HL-60/S4 treated with retinoic acid at 250 ng/mL for 4 days and 3 days (cell line): ENCODE data around the gene UNK.

Source experiments
- in situ Hi-C: fragments of 300-500 bp; cut with MboI; formaldehyde crosslinking; loops from 2 replicates; pipeline ENCODE4 v1.7.0; 2022; ENCODE audit warnings: low sequenced_read_pairs

Gene UNK

DNA sequence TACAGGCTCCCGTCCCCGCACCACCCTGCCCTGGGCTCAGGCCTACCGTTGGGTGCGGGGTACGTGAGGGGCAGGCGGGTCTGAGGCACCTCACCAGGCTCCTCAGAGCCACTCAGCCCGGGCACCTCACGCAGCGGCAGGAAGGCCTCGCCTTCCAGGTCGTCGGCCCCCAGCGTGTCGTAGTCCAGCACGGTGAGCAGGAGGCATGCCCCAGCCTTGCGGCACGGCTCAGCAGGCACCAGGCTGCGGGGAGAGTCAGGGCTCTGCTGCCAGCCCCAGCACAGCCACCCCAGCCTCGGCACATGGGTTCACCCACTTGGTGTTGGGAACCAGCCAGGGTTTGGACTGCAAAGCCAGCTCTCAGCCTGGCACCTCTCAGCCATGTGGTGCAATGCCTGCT is 44.1 kb downstream of the UNK start:
- in situ Hi-C loops, result no loop called here

DNA sequence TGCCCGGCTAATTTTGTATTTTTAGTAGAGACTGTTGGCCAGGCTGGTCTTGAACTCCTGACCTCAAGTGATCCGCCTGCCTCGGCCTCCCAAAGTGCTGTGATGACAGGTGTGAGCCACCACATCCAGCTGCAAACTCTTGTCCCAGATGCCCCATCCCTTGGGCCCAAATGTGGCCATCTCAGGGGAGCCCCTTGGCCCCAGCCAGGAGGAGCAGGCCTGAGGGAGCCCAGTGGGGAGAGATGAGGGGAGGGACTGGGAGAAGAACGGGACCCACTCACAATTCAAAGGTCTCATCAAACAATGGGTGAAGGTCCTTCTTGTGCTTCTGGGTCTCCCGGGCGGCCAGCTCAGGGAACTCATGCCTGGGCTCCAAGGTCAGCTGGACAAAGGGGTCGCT is 45.1 kb downstream of the UNK start:
- in situ Hi-C loops, result no loop called here

DNA sequence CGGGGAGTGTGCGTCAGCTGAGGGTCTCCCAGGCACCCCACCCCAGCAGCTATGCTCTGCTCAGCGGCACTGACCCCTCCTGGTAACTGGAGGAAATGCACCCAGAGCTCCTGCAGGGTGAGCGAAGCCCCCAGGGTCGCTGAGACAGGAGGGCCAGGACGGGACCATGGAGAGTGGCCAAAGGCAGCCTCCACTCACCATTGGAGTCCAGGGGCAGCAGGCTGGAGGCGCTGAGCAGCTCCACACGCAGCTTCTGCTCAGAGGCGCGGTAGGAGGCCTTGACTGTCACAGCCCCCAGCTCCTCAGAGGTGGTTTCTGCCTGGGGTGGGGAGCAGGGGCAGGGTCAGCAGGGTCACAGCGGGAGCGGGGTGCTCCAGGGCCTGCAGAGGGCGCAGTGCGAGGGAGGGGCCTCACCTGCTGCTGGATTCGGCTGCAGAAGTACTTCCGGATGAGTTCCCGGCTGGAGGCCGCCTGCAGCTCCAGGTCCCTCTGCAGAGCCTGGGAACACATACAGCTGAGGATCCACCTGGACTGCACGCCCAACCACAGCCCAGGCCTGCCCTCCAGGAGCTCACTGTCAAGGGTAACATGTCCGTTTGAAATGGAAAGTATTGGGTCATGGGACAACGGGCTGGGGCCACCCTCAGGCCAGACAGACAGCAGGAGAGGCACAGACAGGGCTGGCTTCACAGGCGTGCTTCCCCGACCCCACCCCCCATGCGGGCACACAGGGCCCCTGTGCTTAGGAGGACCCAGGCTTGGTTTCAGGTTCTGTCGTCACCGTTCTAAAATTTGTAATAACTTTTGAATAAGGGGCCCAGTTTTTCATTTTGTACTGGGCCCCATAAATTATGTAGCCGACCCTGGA is 45.8 kb downstream of the UNK start:
- in situ Hi-C loops, result no loop called here

GRCh38 chr17:75831032-75831571 is 46.5 kb downstream of the UNK start:
- in situ Hi-C loops, result no loop called here

DNA sequence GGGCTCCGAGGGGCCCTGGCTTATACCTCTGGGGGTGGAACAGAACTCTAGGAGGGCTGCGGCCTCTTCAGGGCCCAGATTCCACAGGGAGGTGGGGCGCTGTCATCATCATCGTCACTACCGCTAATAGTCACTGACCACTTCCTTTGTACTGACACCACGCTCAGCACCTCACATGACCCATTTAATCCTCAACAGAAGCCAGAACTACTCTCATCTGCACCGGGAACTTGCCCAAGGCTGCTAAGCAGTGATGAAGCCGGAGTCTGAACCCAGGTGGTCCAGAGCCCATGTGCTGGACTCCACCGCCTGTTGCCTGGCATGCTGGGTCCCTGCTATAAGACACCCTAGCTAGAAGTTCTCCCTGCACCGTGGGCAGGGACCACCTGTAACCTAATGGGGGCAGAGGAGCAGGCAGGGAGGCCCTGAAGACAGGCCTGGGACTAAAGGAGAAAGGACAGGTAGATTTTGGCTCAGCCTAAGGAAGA is 47.6 kb downstream of the UNK start:
- in situ Hi-C loops, result no loop called here

- in situ Hi-C loops, result no loop called here
Observed at GRCh38 chr17:75832652-75833400, 48.2 kb downstream of the UNK start.

DNA sequence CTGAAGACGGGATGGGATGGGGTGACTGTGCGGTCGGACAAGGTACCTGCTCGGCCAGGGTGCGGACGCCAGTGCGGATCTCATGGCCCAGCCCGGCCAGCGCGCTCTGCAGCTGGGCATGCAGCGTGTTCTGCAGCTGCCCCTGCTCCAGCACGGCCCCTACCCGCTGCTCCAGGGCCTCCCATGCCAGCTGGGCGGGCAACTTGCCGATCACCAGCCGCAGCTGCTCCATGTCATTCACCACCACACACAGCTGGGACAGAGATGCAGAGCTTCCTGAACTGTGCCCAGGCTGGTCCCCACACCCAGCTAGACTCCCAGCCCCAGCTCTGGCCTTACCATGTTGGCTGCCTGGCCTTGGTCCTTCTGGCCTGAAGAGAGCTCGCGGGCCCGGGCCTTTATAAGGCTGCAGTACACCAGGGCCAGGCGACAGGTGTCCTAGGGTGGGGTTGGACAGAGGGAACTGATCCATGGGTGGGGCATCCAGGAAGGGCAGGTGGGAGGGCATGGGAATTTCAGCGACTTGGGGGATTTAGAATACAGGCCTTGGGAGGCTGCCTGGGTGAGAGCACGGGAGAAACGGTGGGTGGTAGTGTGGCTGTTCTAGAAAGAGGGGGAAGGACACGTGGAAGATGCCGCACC is 49.8 kb downstream of the UNK start:
- in situ Hi-C loops, result no loop called here

GRCh38 chr17:75834928-75835653 is 50.5 kb downstream of the UNK start:
- in situ Hi-C loops, result no loop called here

- in situ Hi-C loops, result no loop called here
Observed at GRCh38 chr17:75835654-75835987, 51.0 kb downstream of the UNK start.

DNA sequence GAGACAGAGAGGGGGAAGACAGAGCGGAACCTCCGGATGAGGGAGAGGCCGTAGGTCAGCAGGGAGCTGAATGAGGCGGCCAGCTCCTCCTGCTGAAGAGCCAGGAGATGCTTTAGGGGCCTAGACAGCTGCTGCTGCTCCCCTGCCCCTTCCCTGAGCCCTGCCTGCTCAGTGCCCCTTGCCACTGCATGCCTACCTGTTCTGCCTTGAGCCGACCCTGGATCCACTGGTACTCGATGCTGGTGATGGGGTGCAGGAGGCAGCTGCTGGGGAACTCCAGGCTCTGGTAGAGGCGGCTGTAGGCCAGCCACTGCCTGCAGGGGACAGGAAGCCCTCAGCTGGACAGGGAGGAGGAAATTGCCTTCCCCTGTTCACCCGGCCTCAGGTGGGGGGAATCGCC is 52.0 kb downstream of the UNK start:
- in situ Hi-C loops, result no loop called here

- in situ Hi-C loops, result no loop called here
Observed at GRCh38 chr17:75837899-75838298, 53.3 kb downstream of the UNK start.

- in situ Hi-C loops, result no loop called here
Observed at GRCh38 chr17:75838410-75838809, 53.8 kb downstream of the UNK start.

DNA sequence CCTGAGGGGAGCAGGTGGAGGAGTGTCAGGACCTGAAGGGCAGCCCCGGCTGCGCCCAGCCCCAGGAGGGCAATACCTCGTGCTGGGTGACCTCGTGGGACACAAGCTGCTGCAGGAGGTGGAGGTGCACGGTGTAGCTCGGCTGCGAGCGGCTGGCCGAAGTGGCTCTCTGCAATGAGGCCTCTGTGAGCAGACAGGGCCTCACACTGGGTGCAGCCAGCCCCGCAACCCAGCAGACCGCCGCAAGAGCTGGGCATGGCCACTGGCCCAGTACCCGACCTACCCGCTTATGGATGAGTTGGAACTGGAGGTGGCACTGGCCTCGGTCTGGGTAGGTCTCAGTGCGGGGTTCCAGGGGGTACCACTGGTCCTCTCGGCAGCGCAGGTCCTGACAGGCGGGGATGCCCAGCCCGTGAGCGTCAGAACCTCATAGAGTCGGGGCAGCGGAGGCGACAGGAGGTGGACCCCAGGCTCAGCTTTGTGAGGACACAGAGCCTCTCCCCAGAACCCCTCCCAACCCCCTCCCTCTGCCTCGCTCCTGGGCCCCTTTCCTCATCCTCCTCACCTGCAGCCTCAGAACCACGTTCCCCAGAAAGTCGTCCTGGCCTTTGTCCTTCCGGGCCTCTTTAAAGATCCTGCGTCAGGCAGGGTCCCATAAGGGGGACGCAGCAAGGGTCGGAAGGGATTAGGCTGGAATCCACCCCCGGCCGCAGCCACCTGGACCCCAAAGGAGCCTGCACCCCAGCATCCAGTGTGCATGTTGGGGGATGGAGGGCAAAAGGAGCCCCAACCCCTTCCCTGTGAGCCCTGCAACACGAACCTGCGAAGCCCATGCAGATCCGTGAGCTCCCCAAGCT is 55.6 kb downstream of the UNK start:
- in situ Hi-C loops, result no loop called here

DNA sequence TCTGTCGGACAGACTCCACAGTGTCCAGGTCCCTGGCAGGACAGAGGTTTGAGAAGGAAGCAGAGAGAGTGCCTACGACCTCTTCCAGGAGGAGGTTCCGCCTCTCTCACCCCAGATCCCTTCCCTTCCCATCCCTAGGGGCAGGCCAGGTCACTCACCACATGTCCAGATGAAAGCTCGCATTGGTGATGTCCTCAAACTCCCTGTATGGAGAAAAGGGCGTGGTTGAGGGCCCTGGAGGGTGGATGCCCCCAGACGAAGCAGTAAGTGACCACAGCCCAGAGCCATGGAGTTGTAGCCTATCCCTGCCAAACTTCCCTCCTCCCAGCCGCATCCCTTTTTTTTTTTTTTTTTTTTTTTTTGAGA is 56.2 kb downstream of the UNK start:
- in situ Hi-C loops, result no loop called here

DNA sequence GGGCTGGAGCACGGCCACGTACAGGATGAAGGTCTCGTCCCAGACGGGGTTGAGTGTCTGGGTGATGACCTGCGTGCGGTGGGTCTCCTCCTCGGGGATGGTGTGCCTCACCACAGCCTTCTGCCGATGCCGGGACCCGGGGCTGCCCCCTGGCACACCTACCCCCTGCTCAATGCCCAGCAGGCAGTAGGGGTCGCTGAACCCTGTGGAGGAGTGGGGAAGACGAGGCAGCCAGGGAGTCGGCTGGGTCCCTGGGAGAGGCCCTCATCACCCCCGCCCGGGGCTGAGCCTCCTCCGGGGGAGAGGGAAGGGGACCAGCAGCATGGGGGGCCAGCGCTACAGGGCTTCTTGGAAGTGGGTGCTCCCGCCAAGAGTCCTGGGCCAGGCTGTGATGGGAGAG is 57.8 kb downstream of the UNK start:
- in situ Hi-C loops, result no loop called here

DNA sequence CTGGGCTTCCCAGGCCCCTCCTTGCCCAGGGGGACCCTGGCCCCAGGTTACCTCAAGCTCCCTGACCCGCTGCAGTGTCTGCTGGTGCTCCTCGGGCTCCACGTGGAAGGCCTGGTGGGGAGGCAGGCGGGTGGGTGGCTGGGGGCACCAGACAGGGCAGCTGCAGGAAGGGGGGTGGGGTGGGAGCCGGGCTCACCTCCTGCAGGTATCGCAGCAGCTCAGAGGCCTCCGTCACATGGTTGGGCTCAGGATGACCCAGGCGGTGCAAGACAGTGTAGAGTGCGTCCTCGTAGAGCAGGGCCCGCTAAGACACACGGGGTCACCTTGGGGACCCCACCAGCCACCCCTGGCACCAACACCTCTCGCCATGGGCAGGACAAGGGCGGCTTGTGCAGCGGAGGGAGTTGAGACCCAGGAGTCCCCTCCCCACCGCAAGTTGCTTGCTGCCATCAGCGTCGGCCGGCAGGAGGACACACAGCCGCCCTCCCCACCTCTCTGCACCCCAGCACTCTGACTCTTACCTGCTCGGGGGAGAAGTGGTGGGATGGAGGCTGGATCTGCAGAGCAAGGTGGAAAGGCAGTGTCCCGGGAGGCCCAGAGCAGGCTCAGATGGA is 58.5 kb downstream of the UNK start:
- in situ Hi-C loops, result no loop called here

GRCh38 chr17:75843577-75844529 is 59.2 kb downstream of the UNK start, which contains the start of gene UNC13D:
TSS of gene UNC13D (minus strand) at chr17:75844404. CDS start at chr17:75844337, 67 bp downstream.
- in situ Hi-C loops, result no loop called here

DNA sequence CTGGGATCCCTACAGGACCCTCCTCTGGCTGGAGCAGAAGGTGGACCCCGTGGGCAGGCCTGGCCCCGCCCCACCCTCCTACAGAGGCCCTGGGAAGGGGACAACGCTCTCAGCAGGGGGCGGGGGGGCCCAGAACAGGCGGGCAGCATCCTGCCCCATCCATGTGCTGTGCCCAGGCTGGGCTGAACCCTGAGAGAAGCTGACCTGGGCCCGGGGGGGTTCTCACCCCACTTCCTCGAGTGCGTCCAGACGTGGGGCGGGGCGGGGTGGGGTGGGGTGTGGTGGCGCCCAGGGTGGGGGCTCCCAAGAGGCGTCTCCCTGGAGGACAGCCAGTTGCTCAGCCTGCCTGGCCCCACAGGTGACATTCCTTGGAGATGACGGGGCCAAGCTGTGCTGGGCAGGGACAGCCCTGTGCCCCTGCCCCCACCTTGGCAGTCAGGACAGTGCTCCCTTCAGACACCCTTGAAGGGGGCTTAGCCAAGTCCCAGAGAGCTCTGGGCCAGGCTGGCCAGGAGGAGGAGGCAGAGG is 60.0 kb downstream of the UNK start:
- in situ Hi-C loops, result no loop called here
